Nephron progenitor cell (in vitro differentiated cells): ENCODE data around the gene PDS5A.
A peak's percentile ranks its signal among the peaks of the same experiment; 100 is the strongest.

Source experiments
- DNase-seq: peaks from one replicate; pipeline ENCODE4 v3.0.0; 2021
- H3K27ac Mint-ChIP-seq: 2 replicates; pipeline ENCODE4 v1.8.0; 2021; ENCODE audit warnings: mild to moderate bottlenecking, moderate library complexity, mixed read lengths
- H3K27me3 Mint-ChIP-seq: 2 replicates; pipeline ENCODE4 v1.8.0; 2021; ENCODE audit warnings: mild to moderate bottlenecking, low read depth, mixed read lengths; ENCODE audit not compliant: poor library complexity
- H3K36me3 Mint-ChIP-seq: 2 replicates; pipeline ENCODE4 v1.8.0; 2021; ENCODE audit warnings: low read depth, mixed read lengths
- H3K4me1 Mint-ChIP-seq: 2 replicates; pipeline ENCODE4 v1.8.0; 2021; ENCODE audit warnings: mixed read lengths
- H3K4me3 Mint-ChIP-seq: 2 replicates; pipeline ENCODE4 v1.8.0; 2021; ENCODE audit warnings: mild to moderate bottlenecking, moderate library complexity, mixed read lengths
- H3K9me3 Mint-ChIP-seq: 2 replicates; pipeline ENCODE4 v1.8.0; 2021; ENCODE audit warnings: mild to moderate bottlenecking, moderate library complexity, mixed read lengths
- CTCF ChIP-seq: fragments of 200-600 bp; sonication (generic); IDR thresholded peaks from 2 replicates; pipeline ENCODE4 v1.5.0; 2021; ENCODE audit warnings: antibody characterized with exemption

The PDS5A gene

GRCh38 chr4:39825090-39825489 is 152.6 kb downstream of the PDS5A start:
- no peak for DNase-seq
- H3K27me3 Mint-ChIP-seq, result no peaks in the 10 kb centered on the region
- H3K4me1 Mint-ChIP-seq, result peaks cover 21% of the 10 kb centered on the region
- H3K36me3 Mint-ChIP-seq, result peaks cover 75% of the 10 kb centered on the region
- no peak overlapping the region for H3K4me3 Mint-ChIP-seq
- peak overlapping the region; percentile 25 for H3K27ac Mint-ChIP-seq
- TF ChIP-seq CTCF, result no peak
- no peaks in the 10 kb centered on the region for H3K9me3 Mint-ChIP-seq

- H3K4me3 Mint-ChIP-seq, result no peak overlapping the region
- no peaks in the 10 kb centered on the region for H3K27me3 Mint-ChIP-seq
- H3K27ac Mint-ChIP-seq, result peak overlapping the region; percentile 79
- peaks cover 64% of the 10 kb centered on the region for H3K36me3 Mint-ChIP-seq
- no peak for DNase-seq
- no peak for TF ChIP-seq CTCF
- no peaks in the 10 kb centered on the region for H3K9me3 Mint-ChIP-seq
- H3K4me1 Mint-ChIP-seq, result peaks cover 24% of the 10 kb centered on the region
These were observed 154.5 kb downstream of the PDS5A start for GRCh38 chr4:39823191-39823590.

- Mint-ChIP-seq H3K27ac (no peak overlapping the region), H3K27me3 (no peaks in the 10 kb centered on the region), H3K36me3 (peaks cover 58% of the 10 kb centered on the region), H3K4me1 (peaks cover 24% of the 10 kb centered on the region), H3K4me3 (no peak overlapping the region), H3K9me3 (no peaks in the 10 kb centered on the region)
- no peak for TF ChIP-seq CTCF
- DNase-seq, result no peak
These were observed 155.0 kb downstream of the PDS5A start for GRCh38 chr4:39822662-39823061.

- Mint-ChIP-seq H3K27me3 (no peaks in the 10 kb centered on the region), H3K36me3 (peaks cover 51% of the 10 kb centered on the region), H3K9me3 (no peaks in the 10 kb centered on the region), H3K27ac (no peak overlapping the region), H3K4me3 (no peak overlapping the region), H3K4me1 (peaks cover 27% of the 10 kb centered on the region)
- no peak for TF ChIP-seq CTCF
- no peak for DNase-seq
These were observed 155.8 kb downstream of the PDS5A start for GRCh38 chr4:39821951-39822350.

GRCh38 chr4:39820186-39820585 is 157.5 kb downstream of the PDS5A start:
- peaks cover 34% of the 10 kb centered on the region for H3K4me1 Mint-ChIP-seq
- H3K27me3 Mint-ChIP-seq, result no peaks in the 10 kb centered on the region
- no peak for DNase-seq
- no peak for TF ChIP-seq CTCF
- H3K4me3 Mint-ChIP-seq, result no peak overlapping the region
- peaks cover 40% of the 10 kb centered on the region for H3K36me3 Mint-ChIP-seq
- peak overlapping the region; percentile 98 for H3K27ac Mint-ChIP-seq
- H3K9me3 Mint-ChIP-seq, result no peaks in the 10 kb centered on the region

GRCh38 chr4:39818646-39819045 is 159.1 kb downstream of the PDS5A start:
- no peak for DNase-seq
- Mint-ChIP-seq H3K9me3 (no peaks in the 10 kb centered on the region), H3K36me3 (peaks cover 31% of the 10 kb centered on the region), H3K4me3 (no peak overlapping the region), H3K27ac (peak overlapping the region; percentile 90), H3K4me1 (peaks cover 34% of the 10 kb centered on the region), H3K27me3 (no peaks in the 10 kb centered on the region)
- TF ChIP-seq CTCF, result no peak
